RPMI7951 (cell line): ENCODE data around the gene NEB. TPM values are rescaled to one million over a fixed set of nuclear protein-coding genes. Genes with fewer than 3 reads are reported as not detected.
A peak's percentile ranks its signal among the peaks of the same experiment; 100 is the strongest.

ENCODE experiments used
- DNase-seq: peaks from one replicate; pipeline ENCODE4 v3.0.0-alpha.2; 2012; ENCODE audit warnings: low read depth
- total RNA-seq: library from RNA; depleted of rRNA; stranded (reverse); fragments of >200 nt; shearing (Covaris generic); gene quantifications from 2 replicates; pipeline ENCODE4 v1.2.3, GENCODE V29; 2014; rRNA removed

NEB gene
- total RNA-seq: under 0.01 and 0.10 TPM in 2 replicates

GRCh38 chr2:151733771-151734672 is at the start of gene NEB:
Gene NEB (minus strand): TSS chr2:151734476. CDS start chr2:151733156, 1,320 bp downstream.
- DNase-seq: no peak

- no peak for DNase-seq
Measured at GRCh38 chr2:151783133-151783520, 48.9 kb upstream of the NEB start.

GRCh38 chr2:151782378-151783132 is 48.3 kb upstream of the NEB start:
- DNase-seq: no peak

- DNase-seq: no peak
Measured at GRCh38 chr2:151781642-151782041, 47.4 kb upstream of the NEB start.

- no peak for DNase-seq
Measured at GRCh38 chr2:151780938-151781337, 46.7 kb upstream of the NEB start.

GRCh38 chr2:151777935-151778334 is 43.7 kb upstream of the NEB start:
- no peak for DNase-seq

- DNase-seq: no peak
Measured at GRCh38 chr2:151777487-151777886, 43.2 kb upstream of the NEB start.

GRCh38 chr2:151776367-151776766 is 42.1 kb upstream of the NEB start:
- no peak for DNase-seq

- DNase-seq: peak; percentile 13
Measured at GRCh38 chr2:151775057-151775740, 40.9 kb upstream of the NEB start.

- DNase-seq: peak; percentile 63
Measured at GRCh38 chr2:151774506-151774905, 40.2 kb upstream of the NEB start.

GRCh38 chr2:151771599-151772358 is 37.5 kb upstream of the NEB start:
- DNase-seq: no peak

GRCh38 chr2:151770995-151771394 is 36.7 kb upstream of the NEB start:
- no peak for DNase-seq

- no peak for DNase-seq
Measured at GRCh38 chr2:151769606-151770005, 35.3 kb upstream of the NEB start.

- peak; percentile 29 for DNase-seq
Measured at GRCh38 chr2:151767536-151767935, 33.3 kb upstream of the NEB start.

GRCh38 chr2:151766437-151767153 is 32.3 kb upstream of the NEB start:
- no peak for DNase-seq

GRCh38 chr2:151765760-151766410 is 31.6 kb upstream of the NEB start:
- no peak for DNase-seq

- DNase-seq: peak; percentile 67
Measured at GRCh38 chr2:151762694-151763093, 28.4 kb upstream of the NEB start.

- no peak for DNase-seq
Measured at GRCh38 chr2:151761687-151762086, 27.4 kb upstream of the NEB start.

GRCh38 chr2:151761193-151761592 is 26.9 kb upstream of the NEB start:
- no peak for DNase-seq

GRCh38 chr2:151760139-151760650 is 25.9 kb upstream of the NEB start:
- no peak for DNase-seq
